Mesothelial cell of epicardium (in vitro differentiated cells): ENCODE data around the gene HYAL1. TPM values are rescaled to one million over a fixed set of nuclear protein-coding genes. Genes with fewer than 3 reads are reported as not detected.
A peak's percentile ranks its signal among the peaks of the same experiment; 100 is the strongest.
"Not testable (repeated sequence)": the region's sequence is repeated elsewhere in the genome, so short reads cannot be mapped to it uniquely, and the experiment has no call there.

Source experiments
- DNase-seq, 2 experiments: peaks; one replicate each; pipeline ENCODE4 v3.0.0; 2021; ENCODE audit warnings: low spot score in 2 of 2; ENCODE audit not compliant: unreplicated experiment in 2 of 2
- H3K27ac Mint-ChIP-seq: 2 replicates; pipeline ENCODE4 v1.8.0; 2021; ENCODE audit warnings: mixed read lengths
- H3K27me3 Mint-ChIP-seq: 2 replicates; pipeline ENCODE4 v1.8.0; 2021; ENCODE audit warnings: low read depth, mixed read lengths
- H3K36me3 Mint-ChIP-seq: 2 replicates; pipeline ENCODE4 v1.8.0; 2021; ENCODE audit warnings: mixed read lengths
- H3K4me1 Mint-ChIP-seq: 2 replicates; pipeline ENCODE4 v1.8.0; 2021; ENCODE audit warnings: mixed read lengths
- H3K4me3 Mint-ChIP-seq: 2 replicates; pipeline ENCODE4 v1.8.0; 2021; ENCODE audit warnings: mild to moderate bottlenecking, moderate library complexity, mixed read lengths
- H3K9me3 Mint-ChIP-seq: 2 replicates; pipeline ENCODE4 v1.8.0; 2021; ENCODE audit warnings: mixed read lengths
- CTCF ChIP-seq: fragments of 200-600 bp; sonication (generic); IDR thresholded peaks from one replicate; pipeline ENCODE4 v1.5.0; 2021; ENCODE audit warnings: antibody characterized with exemption; ENCODE audit not compliant: unreplicated experiment
- total RNA-seq: library from RNA; stranded (reverse); gene quantifications from 3 replicates; pipeline ENCODE4 v1.2.1, GENCODE V29; 2021

Gene HYAL1
- total RNA-seq, 1 donor from 2014 or later, result 2.7 TPM

DNA sequence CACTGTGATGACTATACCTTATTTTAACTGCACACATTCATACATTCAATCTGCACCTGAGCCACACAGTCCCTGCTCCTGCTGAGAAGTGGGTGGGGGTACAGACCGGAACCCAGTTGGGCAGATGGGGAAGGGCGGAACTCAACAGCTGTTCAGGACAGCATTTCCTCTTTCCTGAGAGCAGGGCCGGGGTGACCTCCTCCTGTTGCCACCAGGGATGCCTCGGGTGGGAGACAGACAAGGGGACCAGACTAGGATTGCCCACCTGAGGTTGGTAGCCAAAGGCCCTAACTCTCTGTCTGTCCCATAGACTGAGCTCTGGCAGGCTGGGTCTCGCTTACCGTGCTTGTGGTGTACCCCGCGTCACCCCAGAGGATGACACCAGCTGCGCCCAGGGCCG, 15.2 kb upstream of the HYAL1 start:
- peak overlapping the region; percentile 88 for H3K4me3 Mint-ChIP-seq
- H3K27me3 Mint-ChIP-seq, result no peaks in the 10 kb centered on the region
- no peak overlapping the region for H3K27ac Mint-ChIP-seq
- H3K9me3 Mint-ChIP-seq, result no peaks in the 10 kb centered on the region
- TF ChIP-seq CTCF, result no peak
- H3K36me3 Mint-ChIP-seq, result peaks cover 22% of the 10 kb centered on the region
- DNase-seq, result no peak
- H3K4me1 Mint-ChIP-seq, result peaks cover 51% of the 10 kb centered on the region

GRCh38 chr3:50318163-50318562, 14.8 kb upstream of the HYAL1 start:
- H3K4me1 Mint-ChIP-seq, result peaks cover 51% of the 10 kb centered on the region
- peaks cover 22% of the 10 kb centered on the region for H3K36me3 Mint-ChIP-seq
- no peaks in the 10 kb centered on the region for H3K9me3 Mint-ChIP-seq
- peak overlapping the region; percentile 21 for H3K27ac Mint-ChIP-seq
- no peak overlapping the region for H3K4me3 Mint-ChIP-seq
- DNase-seq, result no peak
- no peak for TF ChIP-seq CTCF
- H3K27me3 Mint-ChIP-seq, result no peaks in the 10 kb centered on the region

DNA sequence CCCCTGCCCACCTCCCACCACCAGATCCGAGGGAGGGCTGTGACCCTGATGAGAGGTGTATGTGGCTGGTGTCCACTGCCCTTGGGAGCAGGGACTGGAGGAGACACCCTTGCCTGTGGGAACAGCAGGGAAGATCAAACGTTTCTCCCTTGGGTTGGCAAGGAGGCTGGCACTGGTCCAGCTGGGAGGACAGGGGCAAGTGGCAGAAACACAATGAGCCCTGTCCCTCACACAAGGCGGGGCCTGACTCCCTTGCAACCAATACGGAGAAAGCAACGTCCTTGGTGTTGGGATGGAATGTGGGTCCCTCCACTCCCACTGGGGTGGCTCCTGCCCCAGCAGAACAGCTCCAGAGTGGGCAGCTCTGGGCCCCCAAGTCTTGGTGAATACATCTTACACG, 13.9 kb upstream of the HYAL1 start:
- H3K36me3 Mint-ChIP-seq, result peaks cover 23% of the 10 kb centered on the region
- DNase-seq, result no peak
- peak overlapping the region; percentile 95 for H3K27ac Mint-ChIP-seq
- H3K4me1 Mint-ChIP-seq, result peaks cover 43% of the 10 kb centered on the region
- no peak for TF ChIP-seq CTCF
- H3K9me3 Mint-ChIP-seq, result no peaks in the 10 kb centered on the region
- no peak overlapping the region for H3K4me3 Mint-ChIP-seq
- H3K27me3 Mint-ChIP-seq, result no peaks in the 10 kb centered on the region

DNA sequence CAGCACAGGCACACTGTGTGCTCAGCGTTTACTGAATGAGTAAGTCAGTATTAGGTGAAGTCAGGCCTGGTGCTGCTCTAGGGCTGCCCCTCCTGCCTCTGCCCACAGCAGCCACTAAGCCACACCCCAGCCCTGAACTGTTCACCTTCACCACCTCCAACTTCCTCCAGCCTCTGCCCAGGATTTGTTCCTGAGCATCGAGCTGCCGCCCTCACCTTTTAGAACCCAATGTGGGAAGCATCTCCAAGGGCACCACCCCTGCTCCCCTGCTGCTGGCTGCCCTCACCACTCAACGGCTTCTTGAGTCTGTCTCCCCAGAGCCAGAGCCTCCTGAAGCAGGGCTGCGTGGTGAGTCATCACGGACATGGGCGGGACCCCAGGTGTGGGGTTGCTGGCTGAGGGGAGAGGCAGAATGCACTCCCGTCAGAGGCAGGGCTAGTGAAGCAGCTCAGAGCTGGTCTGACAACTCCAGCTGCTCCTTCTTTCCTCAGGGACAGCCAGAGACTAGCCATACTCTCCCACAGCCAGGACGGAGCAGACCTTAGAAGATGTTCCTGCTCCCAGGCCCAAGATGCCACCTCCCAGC, 13.4 kb upstream of the HYAL1 start:
- Mint-ChIP-seq H3K4me3 (peak overlapping the region; percentile 23), H3K27ac (peak overlapping the region; percentile 95), H3K36me3 (peaks cover 23% of the 10 kb centered on the region), H3K27me3 (no peaks in the 10 kb centered on the region), H3K9me3 (no peaks in the 10 kb centered on the region), H3K4me1 (peaks cover 42% of the 10 kb centered on the region)
- peak in 1 of 2 experiments; percentile 63 for DNase-seq
- no peak for TF ChIP-seq CTCF

- Mint-ChIP-seq H3K9me3 (peaks cover 2% of the 10 kb centered on the region), H3K27me3 (no peaks in the 10 kb centered on the region), H3K36me3 (peaks cover 28% of the 10 kb centered on the region), H3K4me1 (peaks cover 35% of the 10 kb centered on the region), H3K27ac (no peak overlapping the region), H3K4me3 (no peak overlapping the region)
- no peak for TF ChIP-seq CTCF
- no peak for DNase-seq
Measured at GRCh38 chr3:50314816-50315215, 11.4 kb upstream of the HYAL1 start.

- H3K9me3 Mint-ChIP-seq, result peaks cover 4% of the 10 kb centered on the region
- peaks cover 32% of the 10 kb centered on the region for H3K36me3 Mint-ChIP-seq
- no peak for DNase-seq
- H3K4me1 Mint-ChIP-seq, result peaks cover 30% of the 10 kb centered on the region
- H3K4me3 Mint-ChIP-seq, result no peak overlapping the region
- H3K27me3 Mint-ChIP-seq, result no peaks in the 10 kb centered on the region
- peak overlapping the region; percentile 2 for H3K27ac Mint-ChIP-seq
- no peak for TF ChIP-seq CTCF
Measured at GRCh38 chr3:50314342-50314741, 11.0 kb upstream of the HYAL1 start.

GRCh38 chr3:50312041-50312440, 8.7 kb upstream of the HYAL1 start:
- not testable (repeated sequence) for H3K4me3 Mint-ChIP-seq, H3K4me1 Mint-ChIP-seq, H3K27ac Mint-ChIP-seq, DNase-seq, H3K9me3 Mint-ChIP-seq, H3K27me3 Mint-ChIP-seq
- H3K36me3 Mint-ChIP-seq, result peaks cover 31% of the 10 kb centered on the region
